Glutamatergic neuron (in vitro differentiated cells): Measurements from ENCODE around the gene F5. TPM values are rescaled to one million over a fixed set of nuclear protein-coding genes. Genes with fewer than 3 reads are reported as not detected.

Source experiments
- DNase-seq: peaks from one replicate; pipeline ENCODE4 v3.0.0; 2022
- H3K27ac Mint-ChIP-seq: one replicate; pipeline ENCODE4 v1.8.0; 2020; ENCODE audit warnings: mild to moderate bottlenecking, mixed read lengths, inconsistent platforms; ENCODE audit not compliant: unreplicated experiment
- H3K27me3 Mint-ChIP-seq: one replicate; pipeline ENCODE4 v1.8.0; 2020; ENCODE audit warnings: mild to moderate bottlenecking, moderate library complexity, mixed read lengths, inconsistent platforms; ENCODE audit not compliant: unreplicated experiment
- H3K36me3 Mint-ChIP-seq: one replicate; pipeline ENCODE4 v1.8.0; 2020; ENCODE audit warnings: mild to moderate bottlenecking, mixed read lengths, inconsistent platforms; ENCODE audit not compliant: unreplicated experiment
- H3K4me1 Mint-ChIP-seq: one replicate; pipeline ENCODE4 v1.8.0; 2020; ENCODE audit warnings: mild to moderate bottlenecking, low read depth, mixed read lengths, inconsistent platforms; ENCODE audit not compliant: unreplicated experiment
- H3K4me3 Mint-ChIP-seq: one replicate; pipeline ENCODE4 v1.8.0; 2020; ENCODE audit warnings: mild to moderate bottlenecking, mixed read lengths, inconsistent platforms; ENCODE audit not compliant: unreplicated experiment
- H3K9me3 Mint-ChIP-seq: one replicate; pipeline ENCODE4 v1.8.0; 2020; ENCODE audit warnings: mild to moderate bottlenecking, moderate library complexity, mixed read lengths, inconsistent platforms; ENCODE audit not compliant: unreplicated experiment
- CTCF ChIP-seq: fragments of 200-600 bp; sonication (generic); IDR thresholded peaks from one replicate; pipeline ENCODE4 v1.5.0; 2021; ENCODE audit not compliant: partially characterized antibody, unreplicated experiment
- total RNA-seq: library from RNA; stranded (reverse); fragmentation: NEBNext Ultra II Directional; extraction: Animal tissue kit (Norgen Biotek cat#: 25700); gene quantifications from one replicate; pipeline ENCODE4 v1.2.1, GENCODE V29; 2021; ENCODE audit not compliant: unreplicated experiment

F5 gene
- total RNA-seq, 1 donor from 2014 or later = not detected

- Mint-ChIP-seq H3K27ac (no peak overlapping the region), H3K4me1 (peaks cover 4% of the 10 kb centered on the region), H3K27me3 (no peaks in the 10 kb centered on the region), H3K4me3 (no peak overlapping the region), H3K36me3 (no peaks in the 10 kb centered on the region), H3K9me3 (no peaks in the 10 kb centered on the region)
- no peak for TF ChIP-seq CTCF
- DNase-seq = no peak
These were observed 55.8 kb downstream of the F5 start for GRCh38 chr1:169530448-169530847.

GRCh38 chr1:169529068-169529642 is 57.1 kb downstream of the F5 start:
- Mint-ChIP-seq H3K27ac (no peak overlapping the region), H3K4me3 (no peak overlapping the region)
- no peak for DNase-seq

GRCh38 chr1:169528215-169529067 is 57.8 kb downstream of the F5 start:
- H3K9me3 Mint-ChIP-seq = no peaks in the 10 kb centered on the region
- H3K27me3 Mint-ChIP-seq = no peaks in the 10 kb centered on the region
- no peak overlapping the region for H3K27ac Mint-ChIP-seq
- no peak overlapping the region for H3K4me3 Mint-ChIP-seq
- no peak for DNase-seq
- no peak for TF ChIP-seq CTCF
- peaks cover 4% of the 10 kb centered on the region for H3K4me1 Mint-ChIP-seq
- no peaks in the 10 kb centered on the region for H3K36me3 Mint-ChIP-seq

More at GRCh38 chr1:169529068-169529642, 57.1 kb downstream of the F5 start:
- H3K36me3 Mint-ChIP-seq = no peaks in the 10 kb centered on the region
- no peaks in the 10 kb centered on the region for H3K27me3 Mint-ChIP-seq
- H3K4me1 Mint-ChIP-seq = peaks cover 4% of the 10 kb centered on the region
- H3K9me3 Mint-ChIP-seq = no peaks in the 10 kb centered on the region
- no peak for TF ChIP-seq CTCF

GRCh38 chr1:169527451-169528214 is 58.6 kb downstream of the F5 start:
- TF ChIP-seq CTCF = no peak
- Mint-ChIP-seq H3K27me3 (no peaks in the 10 kb centered on the region), H3K4me1 (peaks cover 4% of the 10 kb centered on the region), H3K9me3 (no peaks in the 10 kb centered on the region), H3K27ac (no peak overlapping the region), H3K4me3 (no peak overlapping the region), H3K36me3 (no peaks in the 10 kb centered on the region)
- DNase-seq = no peak
